K562 (cell line): ENCODE measurements around the gene VEGFB. TPM values are rescaled to one million over a fixed set of nuclear protein-coding genes. Genes with fewer than 3 reads are reported as not detected.

Experiments used
- BCLAF1 ChIP-seq, 2 experiments: fragments of 450-650 bp in 1 of 2; IDR thresholded peaks; 2 replicates each; pipeline ENCODE4 v1.6.1; 2011 to 2017; ENCODE audit warnings: low read depth in 2 of 2, antibody characterized with exemption in 1 of 2, borderline replicate concordance in 1 of 2, low read length in 1 of 2, mild to moderate bottlenecking in 1 of 2, mixed read lengths in 1 of 2; ENCODE audit not compliant: control insufficient read depth in 1 of 2
- CSDE1 ChIP-seq, 2 experiments: fragments of 450-650 bp; IDR thresholded peaks; 2 replicates each; pipeline ENCODE4 v1.6.1; 2016; ENCODE audit warnings: mild to moderate bottlenecking in 1 of 2
- E2F6 ChIP-seq, 2 experiments: IDR thresholded peaks; 2 replicates each; pipeline ENCODE4 v1.6.1; 2011; ENCODE audit warnings: borderline replicate concordance in 1 of 2, control low read depth in 1 of 2, low read depth in 1 of 2, low read length in 1 of 2, mild to moderate bottlenecking in 1 of 2, mixed read lengths in 1 of 2, moderate library complexity in 1 of 2; ENCODE audit not compliant: insufficient read depth in 1 of 2, insufficient read length in 1 of 2, poor library complexity in 1 of 2, severe bottlenecking in 1 of 2; ENCODE audit errors: extremely low read depth in 1 of 2
- EHMT2 ChIP-seq: fragments of 450-650 bp; IDR thresholded peaks from 2 replicates; pipeline ENCODE4 v1.6.1; 2018; ENCODE audit warnings: antibody characterized with exemption
- FOXK1 ChIP-seq: sonication (generic); formaldehyde crosslinking; IDR thresholded peaks from 2 replicates; pipeline ENCODE4 v1.8.0; 2022; ENCODE audit warnings: missing genetic modification reagents, mild to moderate bottlenecking, borderline replicate concordance
- GABPA ChIP-seq: fragments of 200-800 bp; sonication (Bioruptor generic); conservative IDR thresholded peaks from 2 replicates; pipeline ENCODE4 v1.6.1; 2016; ENCODE audit warnings: low read depth, missing genetic modification characterization, missing compliant biosample characterization
- GTF2E2 ChIP-seq: fragments of 200-800 bp; sonication (Bioruptor generic); IDR thresholded peaks from 2 replicates; pipeline ENCODE4 v1.6.1; 2016; ENCODE audit warnings: missing genetic modification characterization, missing compliant biosample characterization
- HCFC1 ChIP-seq: IDR thresholded peaks from 2 replicates; pipeline ENCODE4 v1.6.1; 2012; ENCODE audit warnings: low read depth, low read length, improper control_type of control experiment
- JUND ChIP-seq, 2 experiments: IDR thresholded peaks; 2 replicates in 1 of 2; 3 replicates in 1 of 2; pipeline ENCODE4 v1.6.1; 2011; ENCODE audit warnings: borderline replicate concordance in 2 of 2, low read depth in 2 of 2, low read length in 2 of 2, improper control_type of control experiment in 1 of 2, missing biosample characterization in 1 of 2, missing genetic modification characterization in 1 of 2, missing genetic modification reagents in 1 of 2
- MAX ChIP-seq: sonication (generic); formaldehyde crosslinking; IDR thresholded peaks from 2 replicates; pipeline ENCODE4 v1.9.0; 2022; ENCODE audit warnings: mild to moderate bottlenecking, missing genetic modification reagents
- NFIC ChIP-seq: fragments of 450-650 bp; IDR thresholded peaks from 2 replicates; pipeline ENCODE4 v1.6.1; 2017; ENCODE audit warnings: mild to moderate bottlenecking, inconsistent platforms
- NR0B1 ChIP-seq: fragments of 450-650 bp; IDR thresholded peaks from one replicate; pipeline ENCODE4 v1.6.1; 2018; ENCODE audit warnings: mild to moderate bottlenecking, moderate library complexity; ENCODE audit not compliant: partially characterized antibody
- SIN3A ChIP-seq, 2 experiments: fragments of 150-350 bp in 1 of 2; IDR thresholded peaks; 2 replicates each; pipeline ENCODE4 v1.6.1; 2011 to 2016; ENCODE audit warnings: borderline replicate concordance in 2 of 2, low read depth in 2 of 2, low read length in 2 of 2, mild to moderate bottlenecking in 2 of 2, moderate library complexity in 2 of 2; ENCODE audit not compliant: control insufficient read depth in 1 of 2
- SMARCB1 ChIP-seq: IDR thresholded peaks from 2 replicates; pipeline ENCODE4 v1.6.1; 2011; ENCODE audit warnings: improper control_type of control experiment, low read depth; ENCODE audit not compliant: insufficient read length
- TAF1 ChIP-seq: IDR thresholded peaks from 2 replicates; pipeline ENCODE4 v1.6.1; 2011; ENCODE audit warnings: mild to moderate bottlenecking, low read length, moderate library complexity; ENCODE audit not compliant: insufficient read depth, control insufficient read depth, severe bottlenecking; ENCODE audit errors: extremely low read depth
- THRA ChIP-seq: fragments of 450-650 bp; IDR thresholded peaks from 2 replicates; pipeline ENCODE4 v1.6.1; 2017; ENCODE audit warnings: mild to moderate bottlenecking, moderate library complexity
- XRCC5 ChIP-seq: fragments of 200-400 bp; formaldehyde crosslinking; IDR thresholded peaks from 2 replicates; pipeline ENCODE4 v1.6.1; 2017; ENCODE audit warnings: low read depth, mild to moderate bottlenecking, low read length
- ZSCAN29 ChIP-seq: fragments of 450-650 bp; IDR thresholded peaks from 2 replicates; pipeline ENCODE4 v1.6.1; 2017
- polyA plus RNA-seq, 8 experiments: library from polyadenylated mRNA; depleted of rRNA in 4 of 8; stranded (reverse) in 5 of 8; unstranded in 3 of 8; fragments of >200 nt; fragmentation: Nextera tagmentation in 2 of 8; fragmentation: Illumina TruSeq in 1 of 8; extraction: Ambion mirVana in 2 of 8; extraction: Trizol in 1 of 8; gene quantifications; 2 replicates each; pipeline versions ENCODE4 v1.2.1 to v1.2.3, GENCODE V29; 2011 to 2014; ENCODE audit warnings: inconsistent platforms in 1 of 8, missing spikeins in 1 of 8
- total RNA-seq, 7 experiments: library from RNA; depleted of rRNA in 6 of 7; stranded (reverse); fragments of >200 nt in 6 of 7; fragmentation: Illumina TruSeq in 2 of 7; extraction: Trizol in 2 of 7; gene quantifications; 2 replicates each; pipeline versions ENCODE4 v1.2.1 to v1.2.3, GENCODE V29; 2011 to 2021; ENCODE audit warnings: low replicate concordance in 1 of 7

Gene VEGFB
- total and polyA plus RNA-seq, 9 of the 15 experiments (the other 6 are each of a cell fraction or from before 2014, with no cell fraction given), result 11.0 to 83.4 (median 25.7) TPM

GRCh38 chr11:64239662-64240434, 5.5 kb downstream of the VEGFB start (continued):
- no peak; a peak in 1 of 4 replicates for TF ChIP-seq BCLAF1 (IDR thresholded peaks at IDR 0.05; ENCODE audit: borderline replicate concordance in 1 of 2, control insufficient read depth in 1 of 2, low read depth in 2 of 2, low read length in 1 of 2)
- TF ChIP-seq NR0B1, result no peak
- TF ChIP-seq CSDE1 (IDR thresholded peaks at IDR 0.05), result no peak
- TF ChIP-seq FOXK1 (CRISPR knock-in tag), result peak; percentile 28; the same call in 1 of the 2 replicates
- peak; percentile 37 for TF ChIP-seq TAF1
- TF ChIP-seq THRA, result no peak
- peak in 1 of 2 experiments; percentile 58 for TF ChIP-seq E2F6 (IDR thresholded peaks at IDR 0.05; ENCODE audit: borderline replicate concordance in 1 of 2, extremely low read depth in 1 of 2, insufficient read depth in 1 of 2, insufficient read length in 1 of 2, low read depth in 1 of 2, low read length in 1 of 2, poor library complexity in 1 of 2, severe bottlenecking in 1 of 2)
- TF ChIP-seq ZSCAN29, result no peak
- no peak for TF ChIP-seq HCFC1
- TF ChIP-seq SMARCB1, result no peak
- TF ChIP-seq XRCC5, result 0 out of 2 replicates have a peak, but pooled peaks have one; percentile 2
- 0 out of 2 replicates have a peak, but pooled peaks have one; percentile 26 for TF ChIP-seq JUND (IDR thresholded peaks at IDR 0.05; ENCODE audit: borderline replicate concordance, low read depth, low read length)
- TF ChIP-seq JUND (tag; IDR thresholded peaks at IDR 0.05; ENCODE audit: borderline replicate concordance, low read depth, low read length), result no peak
- TF ChIP-seq EHMT2, result no peak
- TF ChIP-seq GABPA (tag), result no peak
- TF ChIP-seq SIN3A (IDR thresholded peaks at IDR 0.05; ENCODE audit: borderline replicate concordance in 2 of 2, control insufficient read depth in 1 of 2, low read depth in 2 of 2, low read length in 2 of 2), result peak in 1 of 2 experiments; percentile 20; a peak in 1 of 4 replicates
- TF ChIP-seq MAX (CRISPR knock-in tag), result peak; percentile 74
- TF ChIP-seq NFIC, result no peak
- peak; percentile 71 for TF ChIP-seq GTF2E2 (tag)
